Naive B cell (primary cell): ENCODE results near the gene SPCS1. TPM values are rescaled to one million over a fixed set of nuclear protein-coding genes. Genes with fewer than 3 reads are reported as not detected.
A peak's percentile ranks its signal among the peaks of the same experiment; 100 is the strongest.
"Not testable (repeated sequence)": the region's sequence is repeated elsewhere in the genome, so short reads cannot be mapped to it uniquely, and the experiment has no call there.

Source experiments
- ATAC-seq, 2 donors: fragments of 150-1000 bp; cut with Tn5 transposase; 2 replicates each; pipeline ENCODE4 v1.10.0; 2021; ENCODE audit warnings: low read depth in 2 of 2, mild to moderate bottlenecking in 2 of 2, moderate library complexity in 2 of 2
- DNase-seq: peaks from one replicate; pipeline ENCODE4 v3.0.0; 2022
- H3K27ac Mint-ChIP-seq, 6 donors: one replicate each; pipeline ENCODE4 v1.8.0; 2020 to 2022; ENCODE audit warnings: mild to moderate bottlenecking in 6 of 6, mixed read lengths in 6 of 6, moderate library complexity in 5 of 6, inconsistent platforms in 2 of 6
- H3K27me3 Mint-ChIP-seq, 3 donors: one replicate each; pipeline ENCODE4 v1.8.0; 2021 to 2022; ENCODE audit warnings: mixed read lengths in 3 of 3, mild to moderate bottlenecking in 1 of 3
- H3K36me3 Mint-ChIP-seq, 2 donors: one replicate each; pipeline ENCODE4 v1.8.0; 2020 to 2022; ENCODE audit warnings: mixed read lengths in 2 of 2, inconsistent platforms in 1 of 2, mild to moderate bottlenecking in 1 of 2
- H3K4me1 Mint-ChIP-seq, 3 donors: one replicate each; pipeline ENCODE4 v1.8.0; 2020 to 2022; ENCODE audit warnings: mixed read lengths in 3 of 3, inconsistent platforms in 1 of 3, mild to moderate bottlenecking in 1 of 3, moderate library complexity in 1 of 3
- H3K4me3 Mint-ChIP-seq, 8 donors: one replicate each; pipeline ENCODE4 v1.8.0; 2020 to 2022; ENCODE audit warnings: mild to moderate bottlenecking in 8 of 8, mixed read lengths in 8 of 8, moderate library complexity in 8 of 8, inconsistent platforms in 2 of 8
- H3K9me3 Mint-ChIP-seq, 7 donors: one replicate each; pipeline ENCODE4 v1.8.0; 2020 to 2022; ENCODE audit warnings: mixed read lengths in 7 of 7, mild to moderate bottlenecking in 5 of 7, inconsistent platforms in 2 of 7, moderate library complexity in 1 of 7
- polyA plus RNA-seq, 6 donors: library from polyadenylated mRNA; unstranded; fragments of 300-500 nt; fragmentation: Illumina TruSeq; gene quantifications; one replicate each; pipeline ENCODE4 v1.2.3, GENCODE V29; 2021; ENCODE audit warnings: low read depth in 6 of 6

The SPCS1 gene
- polyA plus RNA-seq, 6 donors from 2014 or later, result 312 to 425 (median 327) TPM

DNA sequence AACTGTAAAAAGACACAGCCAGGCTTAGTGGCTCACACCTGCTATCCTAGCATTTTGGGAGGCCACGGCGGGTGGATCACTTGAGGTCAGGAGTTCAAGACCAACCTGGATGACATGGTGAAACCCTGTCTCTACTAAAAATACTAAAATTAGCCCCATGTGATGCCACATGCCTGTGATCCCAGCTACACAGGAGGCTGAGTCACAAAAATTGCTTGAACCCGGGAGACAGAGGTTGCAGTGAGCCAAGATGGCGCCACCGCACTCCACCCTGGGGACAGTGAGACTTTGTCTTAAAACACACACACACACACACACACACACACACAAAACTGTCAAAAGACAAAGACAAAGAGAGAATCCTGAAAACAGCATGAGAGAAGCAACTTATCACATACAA is 18.0 kb downstream of the SPCS1 start:
- Mint-ChIP-seq H3K27me3 (no peaks in the 10 kb centered on the region), H3K4me1 (peaks cover 8 to 25% (median 18%) of the 10 kb centered on the region in 3 donors), H3K27ac (peak overlapping the region in 1 of 6 donors; percentile 28), H3K4me3 (no peak overlapping the region), H3K9me3 (peaks cover 0 to 13% (median 8%) of the 10 kb centered on the region in 7 donors), H3K36me3 (peaks cover 5 to 12% of the 10 kb centered on the region in 2 donors)
- DNase-seq, result no peak
- no peak for ATAC-seq

DNA sequence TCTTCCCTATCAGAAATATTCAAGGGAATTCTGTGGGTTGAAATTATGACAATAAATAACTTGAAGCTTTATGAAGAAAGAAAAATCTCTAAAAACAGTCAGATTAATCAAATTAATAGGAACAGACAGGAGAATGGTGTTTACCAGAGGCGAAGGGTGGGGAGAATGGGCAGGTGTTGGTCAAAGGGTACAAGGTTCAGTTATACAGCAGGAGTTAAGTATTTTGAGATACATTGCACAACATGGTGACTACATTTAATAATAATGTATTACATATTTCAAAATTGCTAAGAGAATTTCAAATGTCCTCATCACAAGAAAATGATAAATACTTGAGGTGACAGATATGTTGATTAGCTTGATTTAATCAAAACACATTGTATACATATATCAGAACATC is 18.6 kb downstream of the SPCS1 start:
- H3K27me3 Mint-ChIP-seq, result no peaks in the 10 kb centered on the region
- DNase-seq, result no peak
- H3K9me3 Mint-ChIP-seq, result peaks cover 0 to 17% (median 10%) of the 10 kb centered on the region in 7 donors
- peaks cover 5 to 6% of the 10 kb centered on the region in 2 donors for H3K36me3 Mint-ChIP-seq
- H3K27ac Mint-ChIP-seq, result peak overlapping the region in 1 of 6 donors; percentile 28
- ATAC-seq, result no peak
- H3K4me3 Mint-ChIP-seq, result no peak overlapping the region
- peaks cover 8 to 25% (median 18%) of the 10 kb centered on the region in 3 donors for H3K4me1 Mint-ChIP-seq

DNA sequence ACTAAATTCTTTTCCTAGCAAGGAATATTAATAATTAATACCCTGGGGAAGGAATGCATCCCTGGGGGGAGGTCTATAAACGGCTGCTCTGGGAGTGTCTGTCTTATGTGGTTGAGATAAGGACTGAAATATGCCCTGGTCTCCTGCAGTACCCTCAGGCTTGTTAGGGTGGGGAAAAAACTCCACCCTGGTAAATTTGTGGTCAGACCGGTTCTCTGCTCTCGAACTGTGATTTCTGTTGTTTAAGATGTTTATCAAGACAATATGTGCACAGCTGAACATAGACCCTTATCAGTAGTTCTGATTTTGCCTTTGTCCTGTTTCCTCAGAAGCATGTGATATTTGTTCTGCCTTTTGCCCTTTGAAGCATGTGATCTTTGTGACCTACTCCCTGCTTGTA is 22.8 kb downstream of the SPCS1 start:
- Mint-ChIP-seq H3K36me3 (peaks cover 35 to 40% of the 10 kb centered on the region in 2 donors), H3K27ac (peak overlapping the region in 2 of 6 donors; percentile 14 to 56), H3K9me3 (peaks cover 0 to 30% (median 19%) of the 10 kb centered on the region in 7 donors)
- H3K4me1 Mint-ChIP-seq, DNase-seq, H3K27me3 Mint-ChIP-seq, ATAC-seq, H3K4me3 Mint-ChIP-seq: not testable (repeated sequence)

DNA sequence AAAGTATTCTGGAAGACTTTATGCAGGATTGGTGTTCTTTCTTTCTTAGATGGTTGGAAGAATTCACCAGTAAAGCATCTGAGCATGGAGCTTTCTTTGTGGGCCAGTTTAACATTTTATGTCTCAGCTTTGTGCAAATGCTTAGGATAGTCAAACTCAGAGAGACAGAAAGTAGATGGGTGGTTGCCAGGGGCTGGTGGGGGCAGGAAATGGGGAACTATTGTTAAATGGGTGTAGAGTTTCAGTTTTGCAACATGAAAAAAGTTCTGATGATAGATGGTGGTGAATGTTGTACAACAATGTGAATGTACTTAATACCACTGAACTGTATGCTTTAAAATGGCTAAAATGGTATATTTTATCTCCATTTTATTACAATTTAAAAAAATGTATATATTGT is 24.8 kb downstream of the SPCS1 start:
- H3K4me3 Mint-ChIP-seq, result no peak overlapping the region
- peaks cover 0 to 5% (median 5%) of the 10 kb centered on the region in 3 donors for H3K4me1 Mint-ChIP-seq
- no peaks in the 10 kb centered on the region for H3K27me3 Mint-ChIP-seq
- H3K27ac Mint-ChIP-seq, result peak overlapping the region in 2 of 6 donors; percentile 31 to 36
- peaks cover 0 to 30% (median 19%) of the 10 kb centered on the region in 7 donors for H3K9me3 Mint-ChIP-seq
- ATAC-seq (no peak), DNase-seq (no peak)
- H3K36me3 Mint-ChIP-seq, result peaks cover 47 to 49% of the 10 kb centered on the region in 2 donors

DNA sequence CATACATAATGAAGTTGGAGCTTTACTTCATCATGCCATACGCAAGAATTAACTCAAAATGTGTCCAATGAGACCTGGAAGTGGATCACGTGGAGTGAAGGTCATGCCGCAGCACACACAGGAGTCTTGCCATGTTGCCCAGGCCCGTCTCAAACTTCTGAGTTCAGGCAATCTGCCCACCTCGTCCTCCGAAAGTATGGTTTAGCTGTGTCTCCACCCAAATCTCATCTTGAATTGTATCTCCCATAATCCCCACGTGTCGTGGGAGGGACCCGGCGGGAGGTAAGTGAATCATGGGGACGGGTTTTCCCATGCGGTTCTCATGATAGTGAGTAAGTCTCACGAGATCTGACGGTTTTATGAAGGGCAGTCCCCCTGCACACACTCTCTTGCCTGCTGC is 25.7 kb downstream of the SPCS1 start:
- peaks cover 0 to 29% (median 19%) of the 10 kb centered on the region in 7 donors for H3K9me3 Mint-ChIP-seq
- no peaks in the 10 kb centered on the region for H3K27me3 Mint-ChIP-seq
- ATAC-seq, result no peak
- H3K4me3 Mint-ChIP-seq, result no peak overlapping the region
- no peak for DNase-seq
- H3K4me1 Mint-ChIP-seq, result peaks cover 0 to 5% (median 5%) of the 10 kb centered on the region in 3 donors
- H3K27ac Mint-ChIP-seq, result peak overlapping the region in 1 of 6 donors; percentile 6
- peaks cover 48 to 50% of the 10 kb centered on the region in 2 donors for H3K36me3 Mint-ChIP-seq

DNA sequence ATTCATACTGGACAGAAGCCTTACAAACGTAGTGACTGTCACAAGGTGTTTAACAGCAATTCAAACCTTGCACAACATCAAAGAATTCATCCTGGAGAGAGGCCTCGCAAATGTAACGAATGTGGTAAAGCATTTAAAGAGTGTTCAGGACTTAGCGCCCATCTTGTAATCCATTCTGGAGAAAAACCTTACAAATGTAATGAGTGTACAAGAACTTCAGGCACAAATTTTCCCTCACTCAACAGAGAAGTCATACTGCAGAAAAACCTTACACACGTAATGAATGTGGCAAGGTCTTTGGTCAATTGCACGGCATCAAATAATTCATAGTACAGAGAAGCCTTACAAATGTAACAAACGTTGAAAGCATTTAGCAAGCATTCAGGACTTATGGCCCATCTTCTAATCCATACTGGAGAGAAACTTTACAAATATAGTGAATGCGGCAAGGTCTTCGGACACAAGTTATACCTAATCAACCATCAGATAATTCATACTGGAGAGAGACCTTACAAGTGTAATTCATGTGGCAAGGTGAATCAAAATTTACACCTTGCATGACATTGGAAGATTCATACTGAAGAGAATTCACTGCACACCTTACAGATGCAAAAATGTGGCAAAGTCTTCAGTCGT is 27.5 kb downstream of the SPCS1 start:
- ATAC-seq (no peak), DNase-seq (no peak)
- Mint-ChIP-seq H3K9me3 (peaks cover 0 to 25% (median 17%) of the 10 kb centered on the region in 7 donors), H3K27me3 (no peaks in the 10 kb centered on the region), H3K4me1 (peaks cover 0 to 5% (median 5%) of the 10 kb centered on the region in 3 donors), H3K36me3 (peaks cover 50 to 52% of the 10 kb centered on the region in 2 donors), H3K27ac (no peak overlapping the region), H3K4me3 (no peak overlapping the region)

DNA sequence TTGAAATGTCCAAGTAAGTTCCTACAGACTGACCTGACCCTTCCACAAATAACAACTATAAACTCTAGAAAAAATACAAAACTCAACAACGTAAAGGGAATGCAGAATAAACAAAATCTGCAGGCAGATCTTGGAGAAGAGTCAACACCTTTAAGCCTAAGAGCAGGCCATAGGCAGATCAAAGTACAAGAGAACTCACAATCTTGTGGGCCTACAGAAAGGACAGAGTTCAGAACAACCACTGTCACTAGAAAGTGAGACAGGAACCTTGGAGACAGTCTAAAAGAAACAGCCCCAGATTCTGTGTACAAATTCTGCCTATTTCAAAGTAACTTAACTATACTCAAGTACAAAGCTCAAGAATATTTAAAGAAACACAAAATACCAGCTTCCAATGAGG is 33.8 kb downstream of the SPCS1 start:
- Mint-ChIP-seq H3K27me3 (no peaks in the 10 kb centered on the region), H3K9me3 (no peaks in the 10 kb centered on the region), H3K4me1 (no peaks in the 10 kb centered on the region), H3K27ac (no peak overlapping the region), H3K36me3 (peaks cover 23 to 31% of the 10 kb centered on the region in 2 donors), H3K4me3 (no peak overlapping the region)
- ATAC-seq (no peak), DNase-seq (no peak)

DNA sequence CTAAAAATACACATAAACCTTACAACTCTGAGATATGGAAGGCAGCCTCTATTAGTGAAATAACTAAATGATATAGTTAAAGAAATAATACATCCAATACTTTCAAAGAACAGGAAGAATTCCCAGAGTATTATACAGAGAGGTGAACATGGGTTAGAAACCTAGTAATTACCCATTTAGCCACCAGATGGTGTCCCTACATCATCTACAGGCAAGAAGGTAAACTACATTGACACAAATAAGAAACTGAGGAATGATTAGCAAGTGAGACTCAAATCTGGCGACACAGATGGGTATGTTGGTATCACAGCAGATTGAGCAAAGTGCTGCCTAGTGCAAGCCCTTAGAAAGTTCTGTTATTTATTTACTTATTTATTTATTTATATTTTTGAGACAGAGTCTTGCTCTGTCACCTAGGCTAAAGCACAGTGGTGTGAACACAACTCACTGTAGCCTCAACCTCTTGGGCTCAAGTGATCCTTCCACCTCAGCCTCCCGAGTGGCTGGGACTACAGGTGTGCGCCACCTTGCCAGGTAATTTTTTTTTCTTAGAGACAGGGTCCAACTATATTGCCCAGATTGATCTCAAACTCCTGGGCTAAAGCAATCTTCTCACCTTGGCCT is 36.6 kb downstream of the SPCS1 start:
- H3K4me3 Mint-ChIP-seq, result no peak overlapping the region
- peaks cover 12 to 29% of the 10 kb centered on the region in 2 donors for H3K36me3 Mint-ChIP-seq
- no peaks in the 10 kb centered on the region for H3K27me3 Mint-ChIP-seq
- ATAC-seq (peak in 1 of 2 donors; percentile 35), DNase-seq (peak; percentile 12)
- H3K9me3 Mint-ChIP-seq, result no peaks in the 10 kb centered on the region
- H3K4me1 Mint-ChIP-seq, result no peaks in the 10 kb centered on the region
- H3K27ac Mint-ChIP-seq, result peak overlapping the region in 1 of 6 donors; percentile 75

DNA sequence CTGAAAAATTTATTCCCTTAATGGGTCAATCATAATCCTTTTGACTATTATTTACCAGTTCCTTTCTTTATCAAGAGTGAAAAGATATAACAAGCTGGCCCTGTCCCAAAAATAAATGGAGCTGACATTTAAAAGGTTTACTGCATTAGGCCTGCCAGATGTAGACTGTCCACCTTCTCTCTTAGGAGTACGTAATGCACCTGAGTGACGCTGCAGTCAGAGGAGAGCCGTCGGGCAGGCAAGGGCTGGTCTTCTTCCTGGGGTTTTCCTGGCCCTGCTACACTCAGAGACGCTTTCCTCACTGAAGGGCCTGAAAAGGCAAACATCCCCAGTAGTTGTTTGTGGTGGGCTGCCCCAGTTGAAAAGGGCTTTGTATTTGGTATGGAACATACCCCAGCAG is 37.2 kb downstream of the SPCS1 start:
- no peak for ATAC-seq
- H3K4me3 Mint-ChIP-seq, result no peak overlapping the region
- H3K27me3 Mint-ChIP-seq, result no peaks in the 10 kb centered on the region
- H3K36me3 Mint-ChIP-seq, result peaks cover 12 to 28% of the 10 kb centered on the region in 2 donors
- H3K4me1 Mint-ChIP-seq, result no peaks in the 10 kb centered on the region
- DNase-seq, result no peak
- no peaks in the 10 kb centered on the region for H3K9me3 Mint-ChIP-seq
- H3K27ac Mint-ChIP-seq, result peak overlapping the region in 1 of 6 donors; percentile 51

DNA sequence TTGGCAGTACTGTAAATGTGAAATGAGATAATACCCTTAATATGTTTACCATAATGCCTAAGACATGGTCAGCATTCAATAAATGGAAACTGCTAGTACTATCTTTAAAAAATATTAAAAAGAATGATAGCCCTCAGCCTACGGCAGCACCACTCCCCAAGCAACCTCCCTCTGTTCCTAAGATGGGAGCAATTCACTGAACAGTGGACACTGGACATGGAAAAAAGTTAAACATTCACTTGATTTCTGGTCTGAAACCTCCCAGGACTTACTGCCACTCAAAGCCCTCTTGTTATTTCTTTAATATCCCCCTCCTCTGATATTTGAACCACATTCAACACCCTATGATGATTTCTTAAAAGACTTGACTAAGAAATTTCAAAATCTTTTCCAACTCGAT is 37.8 kb downstream of the SPCS1 start:
- Mint-ChIP-seq H3K4me3 (no peak overlapping the region), H3K4me1 (no peaks in the 10 kb centered on the region), H3K27ac (no peak overlapping the region), H3K27me3 (no peaks in the 10 kb centered on the region), H3K36me3 (peaks cover 12 to 33% of the 10 kb centered on the region in 2 donors), H3K9me3 (no peaks in the 10 kb centered on the region)
- ATAC-seq (no peak), DNase-seq (no peak)

DNA sequence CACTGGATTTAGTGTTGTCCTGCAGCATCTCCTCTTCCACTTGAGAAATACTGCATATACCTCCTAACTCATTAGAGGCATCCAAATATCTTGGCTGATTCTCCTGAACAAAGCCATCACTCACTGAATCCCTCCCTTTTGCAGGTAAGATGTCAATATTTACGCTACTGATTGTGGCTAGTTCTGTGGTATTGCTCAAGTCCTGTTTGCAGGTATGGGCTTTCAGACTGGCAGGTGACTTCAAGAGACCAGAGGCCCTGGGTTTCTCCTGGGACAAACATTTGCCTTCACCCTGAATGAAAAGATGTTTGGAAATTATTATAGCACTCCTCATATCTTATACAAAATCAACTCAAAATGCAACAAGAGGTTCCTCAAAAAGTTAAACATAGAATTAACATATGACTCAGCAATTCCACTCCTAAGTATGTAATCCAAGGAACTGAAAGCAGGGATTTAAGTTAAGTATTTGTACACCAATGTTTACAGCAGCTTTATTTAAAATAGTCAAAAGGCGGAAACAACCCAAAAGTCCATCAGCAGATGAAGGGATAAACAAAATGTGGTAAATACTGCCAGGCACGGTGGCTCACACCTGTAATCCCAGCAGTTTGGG is 46.2 kb downstream of the SPCS1 start:
- DNase-seq, result no peak
- H3K4me1 Mint-ChIP-seq, result no peaks in the 10 kb centered on the region
- peak overlapping the region in 3 of 6 donors; percentile 42 to 88 (median 61) for H3K27ac Mint-ChIP-seq
- no peak overlapping the region for H3K4me3 Mint-ChIP-seq
- no peaks in the 10 kb centered on the region for H3K9me3 Mint-ChIP-seq
- ATAC-seq, result no peak
- peaks cover 0 to 22% of the 10 kb centered on the region in 2 donors for H3K36me3 Mint-ChIP-seq
- H3K27me3 Mint-ChIP-seq, result no peaks in the 10 kb centered on the region

DNA sequence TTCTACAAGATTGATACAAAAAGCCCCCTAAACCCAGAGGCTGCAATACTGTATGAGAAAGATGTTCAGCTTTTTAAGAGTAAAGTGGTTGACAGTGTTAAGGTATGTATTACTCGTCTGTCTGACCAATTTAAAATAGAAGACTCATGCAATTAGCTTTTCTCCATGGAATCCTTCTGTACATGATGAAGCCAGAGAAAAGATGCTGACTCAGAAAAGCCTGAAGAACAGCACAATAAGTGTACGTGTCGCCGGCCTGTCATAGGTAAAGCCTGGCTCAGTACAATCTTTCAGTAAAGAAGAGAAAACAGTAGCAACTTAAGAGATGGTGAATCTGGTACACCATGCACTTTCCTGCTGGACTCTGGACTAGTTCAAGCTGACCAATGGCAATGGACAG is 48.5 kb downstream of the SPCS1 start:
- H3K4me1 Mint-ChIP-seq, result no peaks in the 10 kb centered on the region
- H3K36me3 Mint-ChIP-seq, result peaks cover 8 to 17% of the 10 kb centered on the region in 2 donors
- no peaks in the 10 kb centered on the region for H3K27me3 Mint-ChIP-seq
- ATAC-seq, result no peak
- H3K4me3 Mint-ChIP-seq, result no peak overlapping the region
- no peaks in the 10 kb centered on the region for H3K9me3 Mint-ChIP-seq
- no peak overlapping the region for H3K27ac Mint-ChIP-seq
- no peak for DNase-seq

DNA sequence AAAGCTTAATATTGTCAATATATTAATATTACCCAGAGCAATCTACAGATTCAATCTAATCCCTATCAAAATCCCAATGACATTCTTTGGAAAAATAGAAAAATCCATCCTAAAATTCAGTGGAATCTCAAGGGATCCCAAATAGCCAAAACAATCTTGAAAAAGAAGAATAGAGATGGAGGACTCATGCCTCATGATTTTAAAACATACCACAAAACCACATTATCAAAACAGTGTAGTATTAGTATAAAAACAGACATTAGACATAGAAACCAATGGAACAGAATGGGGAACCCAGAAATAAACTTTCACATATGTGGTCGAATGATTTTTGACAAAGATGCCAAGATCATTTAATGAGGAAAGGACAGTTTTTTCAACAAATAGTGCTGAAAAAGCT is 50.2 kb downstream of the SPCS1 start:
- DNase-seq (no peak), ATAC-seq (no peak)
- no peak overlapping the region for H3K4me3 Mint-ChIP-seq
- H3K27me3 Mint-ChIP-seq, result no peaks in the 10 kb centered on the region
- peaks cover 8 to 18% of the 10 kb centered on the region in 2 donors for H3K36me3 Mint-ChIP-seq
- H3K27ac Mint-ChIP-seq, result peak overlapping the region in 1 of 6 donors; percentile 9
- no peaks in the 10 kb centered on the region for H3K9me3 Mint-ChIP-seq
- H3K4me1 Mint-ChIP-seq, result no peaks in the 10 kb centered on the region
